ENCODE results near the gene PPP2R2D. TPM values are rescaled to one million over a fixed set of nuclear protein-coding genes. Genes with fewer than 3 reads are reported as not detected.

Gene PPP2R2D
- total RNA-seq, 1 experiment from 2014 or later, result 23.5 TPM

GRCh38 chr10:131871673-131872005 lies 29.2 kb upstream of the PPP2R2D start:
- no peaks in the 10 kb centered on the region for H3K4me1 ChIP-seq (replicated peaks; ENCODE audit: insufficient read depth)
- no peak overlapping the region for H3K4me2 ChIP-seq
- POLR2A ChIA-PET (ENCODE audit: unreplicated experiment), result no interaction called here
- intact Hi-C loops (cut with micrococcal nuclease; ENCODE audit: unreplicated experiment), result no loop called here
- no peaks in the 10 kb centered on the region for H3K36me3 ChIP-seq (ENCODE audit: low read depth)
- CTCF ChIA-PET, result no interaction called here
- H3K9me3 ChIP-seq (ENCODE audit: insufficient read depth, low read depth), result no peaks in the 10 kb centered on the region
- TF ChIP-seq EZH2 (IDR thresholded peaks at IDR 0.05; ENCODE audit: low read depth) (no peak), CTCF (conservative IDR thresholded peaks at IDR 0.05) (no peak)
- BruUV-seq (replicated peaks), result no TSS peak
- no peak for DNase-seq
- H3K79me2 ChIP-seq (ENCODE audit: low read depth), result no peaks in the 10 kb centered on the region
- H3F3A ChIP-seq (ENCODE audit: insufficient read depth, low read depth), result no peaks in the 10 kb centered on the region
- no peak overlapping the region for H3K4me3 ChIP-seq
- H2AFZ ChIP-seq, result no peak overlapping the region
- H3K9me2 ChIP-seq (ENCODE audit: insufficient read depth), result no peaks in the 10 kb centered on the region
- H3K27me3 ChIP-seq (ENCODE audit: insufficient read depth, low read depth), result peaks cover 79% of the 10 kb centered on the region
- H4K20me1 ChIP-seq (ENCODE audit: insufficient read depth), result no peaks in the 10 kb centered on the region
- H3K27ac ChIP-seq, result no peak overlapping the region

GRCh38 chr10:131872011-131872826 lies 28.6 kb upstream of the PPP2R2D start:
- Histone ChIP-seq H3K79me2 (ENCODE audit: low read depth) (no peaks in the 10 kb centered on the region), H3K36me3 (ENCODE audit: low read depth) (no peaks in the 10 kb centered on the region), H3K4me2 (no peak overlapping the region), H3K9me2 (ENCODE audit: insufficient read depth) (no peaks in the 10 kb centered on the region), H3K9me3 (ENCODE audit: insufficient read depth, low read depth) (no peaks in the 10 kb centered on the region), H3F3A (ENCODE audit: insufficient read depth, low read depth) (no peaks in the 10 kb centered on the region), H2AFZ (no peak overlapping the region), H3K27me3 (ENCODE audit: insufficient read depth, low read depth) (peaks cover 76% of the 10 kb centered on the region), H3K4me3 (no peak overlapping the region), H3K27ac (no peak overlapping the region), H4K20me1 (ENCODE audit: insufficient read depth) (no peaks in the 10 kb centered on the region), H3K4me1 (replicated peaks; ENCODE audit: insufficient read depth) (no peaks in the 10 kb centered on the region)
- POLR2A ChIA-PET (ENCODE audit: unreplicated experiment), result no interaction called here
- TF ChIP-seq CTCF (conservative IDR thresholded peaks at IDR 0.05) (no peak), EZH2 (IDR thresholded peaks at IDR 0.05; ENCODE audit: low read depth) (no peak)
- CTCF ChIA-PET, result no interaction called here
- intact Hi-C loops (cut with micrococcal nuclease; ENCODE audit: unreplicated experiment), result no loop called here
- no peak for DNase-seq
- no TSS peak for BruUV-seq (replicated peaks)

- no peak for DNase-seq
- H2AFZ ChIP-seq, result no peak overlapping the region
- H3K9me2 ChIP-seq (ENCODE audit: insufficient read depth), result no peaks in the 10 kb centered on the region
- no peaks in the 10 kb centered on the region for H3K79me2 ChIP-seq (ENCODE audit: low read depth)
- no peaks in the 10 kb centered on the region for H3F3A ChIP-seq (ENCODE audit: insufficient read depth, low read depth)
- TF ChIP-seq CTCF (conservative IDR thresholded peaks at IDR 0.05) (no peak), EZH2 (IDR thresholded peaks at IDR 0.05; ENCODE audit: low read depth) (no peak)
- ChIA-PET CTCF (no interaction called here), POLR2A (ENCODE audit: unreplicated experiment) (interaction anchor here (0.6 kb wide), 1 partner anchor 94 kb away, joined by 6 read pairs; no protein-coding TSS in a partner anchor)
- H3K9me3 ChIP-seq (ENCODE audit: insufficient read depth, low read depth), result no peaks in the 10 kb centered on the region
- BruUV-seq (replicated peaks), result no TSS peak
- H3K4me1 ChIP-seq (replicated peaks; ENCODE audit: insufficient read depth), result no peaks in the 10 kb centered on the region
- H3K27ac ChIP-seq, result no peak overlapping the region
- peaks cover 78% of the 10 kb centered on the region for H3K27me3 ChIP-seq (ENCODE audit: insufficient read depth, low read depth)
- intact Hi-C loops (cut with micrococcal nuclease; ENCODE audit: unreplicated experiment), result no loop called here
- H4K20me1 ChIP-seq (ENCODE audit: insufficient read depth), result no peaks in the 10 kb centered on the region
- no peak overlapping the region for H3K4me3 ChIP-seq
- H3K4me2 ChIP-seq, result no peak overlapping the region
- H3K36me3 ChIP-seq (ENCODE audit: low read depth), result no peaks in the 10 kb centered on the region
Measured at GRCh38 chr10:131872827-131873375, 27.9 kb upstream of the PPP2R2D start.

Measured in PC-9 (cell line).